ENCODE results near the gene PCDHB8.
"Not testable (repeated sequence)": the region's sequence is repeated elsewhere in the genome, so short reads cannot be mapped to it uniquely, and the experiment has no call there.

DNA sequence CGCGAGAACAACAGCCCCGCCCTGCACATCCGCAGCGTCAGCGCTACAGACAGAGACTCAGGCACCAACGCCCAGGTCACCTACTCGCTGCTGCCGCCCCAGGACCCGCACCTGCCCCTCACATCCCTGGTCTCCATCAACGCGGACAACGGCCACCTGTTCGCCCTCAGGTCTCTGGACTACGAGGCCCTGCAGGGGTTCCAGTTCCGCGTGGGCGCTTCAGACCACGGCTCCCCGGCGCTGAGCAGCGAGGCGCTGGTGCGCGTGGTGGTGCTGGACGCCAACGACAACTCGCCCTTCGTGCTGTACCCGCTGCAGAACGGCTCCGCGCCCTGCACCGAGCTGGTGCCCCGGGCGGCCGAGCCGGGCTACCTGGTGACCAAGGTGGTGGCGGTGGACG is 37.9 kb downstream of the PCDHB8 start:
- TF ChIP-seq, protein P1, sequence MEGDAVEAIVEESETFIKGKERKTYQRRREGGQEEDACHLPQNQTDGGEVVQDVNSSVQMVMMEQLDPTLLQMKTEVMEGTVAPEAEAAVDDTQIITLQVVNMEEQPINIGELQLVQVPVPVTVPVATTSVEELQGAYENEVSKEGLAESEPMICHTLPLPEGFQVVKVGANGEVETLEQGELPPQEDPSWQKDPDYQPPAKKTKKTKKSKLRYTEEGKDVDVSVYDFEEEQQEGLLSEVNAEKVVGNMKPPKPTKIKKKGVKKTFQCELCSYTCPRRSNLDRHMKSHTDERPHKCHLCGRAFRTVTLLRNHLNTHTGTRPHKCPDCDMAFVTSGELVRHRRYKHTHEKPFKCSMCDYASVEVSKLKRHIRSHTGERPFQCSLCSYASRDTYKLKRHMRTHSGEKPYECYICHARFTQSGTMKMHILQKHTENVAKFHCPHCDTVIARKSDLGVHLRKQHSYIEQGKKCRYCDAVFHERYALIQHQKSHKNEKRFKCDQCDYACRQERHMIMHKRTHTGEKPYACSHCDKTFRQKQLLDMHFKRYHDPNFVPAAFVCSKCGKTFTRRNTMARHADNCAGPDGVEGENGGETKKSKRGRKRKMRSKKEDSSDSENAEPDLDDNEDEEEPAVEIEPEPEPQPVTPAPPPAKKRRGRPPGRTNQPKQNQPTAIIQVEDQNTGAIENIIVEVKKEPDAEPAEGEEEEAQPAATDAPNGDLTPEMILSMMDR (optimal IDR thresholded peaks at IDR 0.05 in 1 of 3, IDR thresholded peaks at IDR 0.05 in 1 of 3, conservative IDR thresholded peaks at IDR 0.05 in 1 of 3; ENCODE audit: extremely low read depth in 1 of 3, insufficient read depth in 2 of 3, low read length in 3 of 3): not testable (repeated sequence)
- TF ChIP-seq EZH2 (IDR thresholded peaks at IDR 0.05; ENCODE audit: low read length): not testable (repeated sequence)
